GM21619 (cell line): ENCODE measurements around the gene SRGN.
"Not testable (repeated sequence)": the region's sequence is repeated elsewhere in the genome, so short reads cannot be mapped to it uniquely, and the experiment has no call there.

Source experiments
- ATAC-seq: cut with Tn5 transposase; IDR thresholded peaks from one replicate; pipeline ENCODE4 v1.9.1; 2021; ENCODE audit not compliant: unreplicated experiment

SRGN gene

GRCh38 chr10:69125554-69125953 lies 37.7 kb downstream of the SRGN start:
- no peak for ATAC-seq

- no peak for ATAC-seq
These were observed 42.3 kb downstream of the SRGN start for GRCh38 chr10:69130251-69130650.

DNA sequence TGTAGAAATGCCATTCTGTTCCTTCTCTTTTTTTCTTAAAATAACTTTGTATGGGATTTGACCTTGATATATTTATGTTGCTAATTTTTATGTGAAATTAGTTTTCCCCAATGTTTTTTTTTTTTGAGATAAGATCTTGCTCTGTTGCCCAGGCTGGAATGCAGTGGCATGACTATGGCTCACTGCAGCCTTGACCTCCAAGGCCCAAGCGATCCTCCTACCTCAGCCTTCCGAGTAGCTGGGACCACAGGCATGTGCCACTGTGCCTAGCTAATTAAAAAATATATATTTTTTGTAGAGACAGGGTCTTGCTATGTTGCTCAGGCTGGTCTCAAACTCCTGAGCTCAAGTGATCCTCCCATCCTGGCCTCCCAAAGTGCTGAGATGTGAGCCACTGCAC lies 52.1 kb downstream of the SRGN start:
- ATAC-seq = no peak

DNA sequence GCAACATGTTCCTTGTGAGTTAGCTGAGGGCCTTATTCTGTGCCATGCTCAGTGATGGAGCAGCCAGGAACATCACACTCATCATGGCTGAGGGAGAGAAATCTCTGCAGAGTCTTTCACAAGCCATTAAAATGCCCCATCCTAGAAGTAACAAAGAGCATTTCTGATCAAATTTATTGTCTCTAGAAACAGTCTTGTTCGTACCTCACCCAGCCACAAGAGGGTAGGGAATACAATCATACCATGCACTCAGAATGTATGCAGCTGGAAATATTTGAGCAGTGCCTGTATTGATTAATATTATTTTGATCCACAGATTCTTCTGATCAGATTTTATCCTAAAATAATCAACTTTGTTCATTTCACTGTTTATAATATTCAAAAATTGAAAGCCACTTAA lies 53.4 kb downstream of the SRGN start:
- ATAC-seq = no peak

GRCh38 chr10:69142074-69142473 lies 54.2 kb downstream of the SRGN start:
- not testable (repeated sequence) for ATAC-seq

DNA sequence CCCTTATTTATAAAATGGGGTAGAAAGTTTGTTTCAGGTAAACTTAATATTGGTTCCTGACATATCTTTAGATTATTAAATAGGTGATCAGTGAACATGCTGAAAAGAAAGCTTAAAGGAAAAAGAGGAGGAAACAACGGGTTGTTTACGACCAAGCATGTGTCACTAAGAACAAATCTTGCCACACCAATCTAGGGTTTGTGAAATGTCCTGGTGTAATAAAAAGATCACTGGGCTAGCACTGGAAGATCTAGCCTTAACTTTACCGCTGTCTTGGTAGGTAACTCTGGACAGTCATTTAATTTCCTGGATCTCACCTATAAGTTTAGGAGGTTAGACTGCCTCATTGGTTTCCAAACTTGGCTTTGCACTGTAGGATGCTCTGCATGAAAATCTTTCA lies 55.1 kb downstream of the SRGN start:
- no peak for ATAC-seq

GRCh38 chr10:69145329-69145728 lies 57.4 kb downstream of the SRGN start:
- no peak for ATAC-seq

DNA sequence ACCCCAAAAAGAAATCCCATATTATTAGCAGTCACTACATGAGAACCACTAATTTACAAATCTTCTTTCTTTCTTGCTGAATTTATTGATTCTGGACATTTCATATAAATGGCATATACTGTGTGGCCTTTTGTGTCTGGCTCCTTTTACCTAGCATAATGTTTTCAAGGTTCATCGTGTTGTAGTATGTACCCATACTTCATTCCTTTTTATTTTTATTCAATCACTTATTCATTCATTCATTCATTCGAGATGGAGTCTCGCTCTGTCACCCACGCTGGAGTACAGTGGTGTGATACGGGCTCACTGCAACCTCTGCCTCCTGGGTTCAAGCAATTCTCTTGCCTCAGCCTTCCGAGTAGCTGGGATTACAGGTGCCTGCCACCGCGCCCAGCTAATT lies 58.0 kb downstream of the SRGN start:
- ATAC-seq = no peak

DNA sequence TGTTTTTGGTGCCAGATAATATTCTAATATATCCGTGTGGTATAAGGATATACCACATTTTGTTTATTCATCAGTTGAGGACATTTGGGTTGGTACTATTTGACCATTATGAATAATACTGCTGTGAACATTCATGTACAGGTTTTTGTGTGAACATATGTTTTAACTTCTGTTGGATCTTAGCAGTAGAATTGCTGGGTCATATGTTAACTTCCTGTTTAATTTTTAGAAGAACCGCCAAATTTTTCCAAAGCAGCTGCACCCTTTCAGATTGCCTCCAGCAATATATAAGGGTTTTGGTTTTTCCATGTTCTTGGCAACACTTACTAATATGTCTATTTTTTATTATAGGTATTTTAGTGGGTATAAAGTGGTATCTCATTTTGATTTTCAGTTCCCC lies 58.9 kb downstream of the SRGN start:
- ATAC-seq = no peak

DNA sequence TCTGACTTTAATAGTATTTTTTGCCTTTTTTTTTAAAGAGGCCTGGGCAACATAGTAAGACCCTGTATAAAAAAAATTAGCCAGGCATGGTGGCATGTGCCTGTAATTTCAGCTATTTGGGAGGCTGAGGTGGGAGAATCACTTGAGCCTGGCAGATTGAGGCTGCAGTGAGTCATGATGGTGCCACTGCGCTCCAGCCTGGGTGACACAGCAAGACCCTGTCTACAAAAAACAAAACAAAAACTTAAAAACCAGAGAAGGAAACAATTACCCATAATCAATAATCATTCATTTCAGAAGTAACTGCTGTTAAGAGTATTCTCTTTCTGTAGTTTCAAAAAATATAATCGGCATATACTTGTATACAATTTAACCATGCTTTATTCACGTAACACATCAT lies 64.1 kb downstream of the SRGN start:
- no peak for ATAC-seq

- ATAC-seq = no peak
These were observed 65.3 kb downstream of the SRGN start for GRCh38 chr10:69153227-69153626.
